Thyroid gland (tissue), 4 donors: ENCODE measurements around the gene SYTL3.
"Not testable (repeated sequence)": the region's sequence is repeated elsewhere in the genome, so short reads cannot be mapped to it uniquely, and the experiment has no call there.

Experiments used
- POLR2A ChIP-seq, 2 donors: fragments of 450-650 bp; IDR thresholded peaks; one replicate each; pipeline ENCODE4 v1.6.1; 2017; ENCODE audit warnings: antibody characterized with exemption in 2 of 2, mild to moderate bottlenecking in 2 of 2, moderate library complexity in 1 of 2
- TF ChIP-seq, protein P1 (sequence below), 6 experiments: fragments of 200-600 bp in 3 of 6; fragments of 450-650 bp in 3 of 6; sonication (generic) in 3 of 6; IDR thresholded peaks; one replicate each; pipeline ENCODE4 v1.5.1; 2016 to 2019; ENCODE audit warnings: antibody characterized with exemption in 6 of 6, mild to moderate bottlenecking in 2 of 6, inconsistent platforms in 1 of 6, moderate library complexity in 1 of 6

DNA sequence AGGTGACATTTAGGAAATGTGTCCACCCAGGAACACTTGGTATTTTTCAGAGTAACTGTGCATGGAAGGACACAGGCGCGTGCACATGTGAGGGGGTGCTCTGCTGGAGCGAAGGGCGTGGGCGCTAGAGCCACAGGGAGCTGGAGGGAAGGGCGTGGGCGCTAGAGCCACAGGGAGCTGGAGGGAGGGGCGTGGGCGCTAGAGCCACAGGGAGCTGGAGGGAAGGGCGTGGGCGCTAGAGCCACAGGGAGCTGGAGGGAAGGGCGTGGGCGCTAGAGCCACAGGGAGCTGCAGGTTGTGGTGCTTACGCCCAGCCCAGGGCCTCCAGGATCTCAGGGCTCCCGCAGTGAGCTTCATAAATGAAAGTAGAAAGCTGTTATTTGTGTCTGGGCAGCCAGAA lies 43.8 kb upstream of the SYTL3 start:
- TF ChIP-seq, protein P1, sequence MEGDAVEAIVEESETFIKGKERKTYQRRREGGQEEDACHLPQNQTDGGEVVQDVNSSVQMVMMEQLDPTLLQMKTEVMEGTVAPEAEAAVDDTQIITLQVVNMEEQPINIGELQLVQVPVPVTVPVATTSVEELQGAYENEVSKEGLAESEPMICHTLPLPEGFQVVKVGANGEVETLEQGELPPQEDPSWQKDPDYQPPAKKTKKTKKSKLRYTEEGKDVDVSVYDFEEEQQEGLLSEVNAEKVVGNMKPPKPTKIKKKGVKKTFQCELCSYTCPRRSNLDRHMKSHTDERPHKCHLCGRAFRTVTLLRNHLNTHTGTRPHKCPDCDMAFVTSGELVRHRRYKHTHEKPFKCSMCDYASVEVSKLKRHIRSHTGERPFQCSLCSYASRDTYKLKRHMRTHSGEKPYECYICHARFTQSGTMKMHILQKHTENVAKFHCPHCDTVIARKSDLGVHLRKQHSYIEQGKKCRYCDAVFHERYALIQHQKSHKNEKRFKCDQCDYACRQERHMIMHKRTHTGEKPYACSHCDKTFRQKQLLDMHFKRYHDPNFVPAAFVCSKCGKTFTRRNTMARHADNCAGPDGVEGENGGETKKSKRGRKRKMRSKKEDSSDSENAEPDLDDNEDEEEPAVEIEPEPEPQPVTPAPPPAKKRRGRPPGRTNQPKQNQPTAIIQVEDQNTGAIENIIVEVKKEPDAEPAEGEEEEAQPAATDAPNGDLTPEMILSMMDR (IDR thresholded peaks at IDR 0.05) = not testable (repeated sequence)
- TF ChIP-seq POLR2A (IDR thresholded peaks at IDR 0.05) = not testable (repeated sequence)
